ENCODE results near the gene CNBP. TPM values are rescaled to one million over a fixed set of nuclear protein-coding genes. Genes with fewer than 3 reads are reported as not detected.

Gene CNBP
- total and polyA plus RNA-seq, 9 of the 15 experiments (the other 6 are each of a cell fraction or from before 2014, with no cell fraction given), result 284 to 717 (median 412) TPM

DNA sequence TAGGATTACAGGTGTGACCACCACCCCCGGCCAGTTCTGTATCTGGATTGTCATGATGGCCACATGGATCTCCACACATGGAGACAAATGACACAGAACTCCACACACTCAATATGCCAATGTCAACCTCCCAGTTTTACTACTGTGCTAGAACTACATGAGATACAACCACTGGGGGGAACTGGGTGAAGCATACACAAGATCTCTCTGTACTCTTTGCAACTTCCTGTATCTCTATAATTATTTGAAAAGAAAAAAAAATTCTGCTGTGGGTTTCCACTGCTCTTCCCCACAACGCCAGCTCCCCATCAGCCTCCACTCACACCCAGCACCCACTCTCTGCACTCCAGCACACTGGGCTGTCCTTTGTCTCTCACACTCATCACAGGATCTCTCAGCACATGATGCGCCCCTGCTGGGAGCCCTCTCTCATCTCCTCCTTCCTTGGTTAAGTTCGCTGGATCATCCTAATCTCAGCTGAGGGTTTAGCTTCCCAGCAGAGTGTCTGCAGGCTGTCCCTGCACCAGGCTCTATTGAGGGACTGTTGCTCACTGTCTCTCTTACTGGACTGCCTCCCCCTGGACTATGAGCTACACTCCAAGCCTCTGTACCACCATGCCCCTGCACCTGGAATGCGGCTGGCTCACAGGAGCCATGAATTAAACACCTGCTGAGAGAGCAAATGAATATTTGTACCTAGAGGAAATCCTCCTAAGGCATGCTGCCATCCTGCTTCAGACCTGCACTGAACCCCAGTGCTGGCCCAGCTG is 51.4 kb downstream of the CNBP start:
- H3K9me3 ChIP-seq (replicated peaks; ENCODE audit: control insufficient read depth, insufficient read depth, low read depth, low read length), result no peaks in the 10 kb centered on the region
- TF ChIP-seq TFAM (CRISPR knock-in tag; conservative IDR thresholded peaks at IDR 0.05) (no peak), TFAP4 (CRISPR knock-in tag; IDR thresholded peaks at IDR 0.05; ENCODE audit: borderline replicate concordance) (no peak), TAF1 (IDR thresholded peaks at IDR 0.05; ENCODE audit: control insufficient read depth, extremely low read depth, insufficient read depth, low read length, severe bottlenecking) (no peak), PRPF4 (IDR thresholded peaks at IDR 0.05; ENCODE audit: insufficient read depth, low read depth, low read length, poor library complexity, severe bottlenecking) (no peak), SAFB2 (IDR thresholded peaks at IDR 0.05; ENCODE audit: borderline replicate concordance, low read depth, low read length, severe bottlenecking) (no peak), KDM1A (IDR thresholded peaks at IDR 0.05) (no peak), E2F8 (IDR thresholded peaks at IDR 0.05; ENCODE audit: low read depth, partially characterized antibody) (no peak), FOXA1 (IDR thresholded peaks at IDR 0.05; ENCODE audit: borderline replicate concordance) (no peak), POLR2AphosphoS2 (IDR thresholded peaks at IDR 0.05; ENCODE audit: low read length) (no peak), ZNF511 (CRISPR knock-in tag; IDR thresholded peaks at IDR 0.05) (no peak)
- TF ChIP-seq, protein P1, sequence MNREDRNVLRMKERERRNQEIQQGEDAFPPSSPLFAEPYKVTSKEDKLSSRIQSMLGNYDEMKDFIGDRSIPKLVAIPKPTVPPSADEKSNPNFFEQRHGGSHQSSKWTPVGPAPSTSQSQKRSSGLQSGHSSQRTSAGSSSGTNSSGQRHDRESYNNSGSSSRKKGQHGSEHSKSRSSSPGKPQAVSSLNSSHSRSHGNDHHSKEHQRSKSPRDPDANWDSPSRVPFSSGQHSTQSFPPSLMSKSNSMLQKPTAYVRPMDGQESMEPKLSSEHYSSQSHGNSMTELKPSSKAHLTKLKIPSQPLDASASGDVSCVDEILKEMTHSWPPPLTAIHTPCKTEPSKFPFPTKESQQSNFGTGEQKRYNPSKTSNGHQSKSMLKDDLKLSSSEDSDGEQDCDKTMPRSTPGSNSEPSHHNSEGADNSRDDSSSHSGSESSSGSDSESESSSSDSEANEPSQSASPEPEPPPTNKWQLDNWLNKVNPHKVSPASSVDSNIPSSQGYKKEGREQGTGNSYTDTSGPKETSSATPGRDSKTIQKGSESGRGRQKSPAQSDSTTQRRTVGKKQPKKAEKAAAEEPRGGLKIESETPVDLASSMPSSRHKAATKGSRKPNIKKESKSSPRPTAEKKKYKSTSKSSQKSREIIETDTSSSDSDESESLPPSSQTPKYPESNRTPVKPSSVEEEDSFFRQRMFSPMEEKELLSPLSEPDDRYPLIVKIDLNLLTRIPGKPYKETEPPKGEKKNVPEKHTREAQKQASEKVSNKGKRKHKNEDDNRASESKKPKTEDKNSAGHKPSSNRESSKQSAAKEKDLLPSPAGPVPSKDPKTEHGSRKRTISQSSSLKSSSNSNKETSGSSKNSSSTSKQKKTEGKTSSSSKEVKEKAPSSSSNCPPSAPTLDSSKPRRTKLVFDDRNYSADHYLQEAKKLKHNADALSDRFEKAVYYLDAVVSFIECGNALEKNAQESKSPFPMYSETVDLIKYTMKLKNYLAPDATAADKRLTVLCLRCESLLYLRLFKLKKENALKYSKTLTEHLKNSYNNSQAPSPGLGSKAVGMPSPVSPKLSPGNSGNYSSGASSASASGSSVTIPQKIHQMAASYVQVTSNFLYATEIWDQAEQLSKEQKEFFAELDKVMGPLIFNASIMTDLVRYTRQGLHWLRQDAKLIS (CRISPR knock-in tag; IDR thresholded peaks at IDR 0.05), result no peak

More for the DNA sequence above, 51.4 kb downstream of the CNBP start:
- WGBS (ENCODE audit: insufficient coverage, low coverage, missing lambda C conversion rate), result 78% methylated on average over 5 of the region's 5 CpGs
- Histone ChIP-seq H3K27ac (ENCODE audit: extremely low read depth, low read depth, low read length) (no peak overlapping the region), H3K27me3 (ENCODE audit: control insufficient read depth in 2 of 2, insufficient read depth in 2 of 2, low read length in 2 of 2) (no peaks in the 10 kb centered on the region), H3K9me1 (ENCODE audit: control insufficient read depth, insufficient read depth, low read length) (no peaks in the 10 kb centered on the region), H3K79me2 (ENCODE audit: control insufficient read depth, insufficient read depth, low read length) (no peaks in the 10 kb centered on the region), H2AFZ (ENCODE audit: low read depth, low read length) (no peak overlapping the region), H3K4me1 (replicated peaks in 1 of 2; ENCODE audit: control insufficient read depth in 2 of 2, insufficient read depth in 2 of 2, low read length in 2 of 2) (peaks cover 0 to 7% of the 10 kb centered on the region in 2 experiments; a peak in 2 of 5 replicates), H4K20me1 (replicated peaks; ENCODE audit: control insufficient read depth, insufficient read depth, low read length) (no peaks in the 10 kb centered on the region), H3K4me2 (ENCODE audit: insufficient read depth, low read length) (no peak overlapping the region), H3K36me3 (ENCODE audit: control insufficient read depth, insufficient read depth, low read length) (peaks cover 53% of the 10 kb centered on the region), H3K9ac (ENCODE audit: insufficient read depth in 1 of 2, low read depth in 2 of 2, low read length in 2 of 2) (no peak overlapping the region), H3K4me3 (no peak overlapping the region)
- FAIRE-seq (no peak), ATAC-seq (no peak), DNase-seq (ENCODE audit: extremely low read depth in 1 of 4, low spot score in 3 of 4) (no peak)
- ChIA-PET POLR2A (interaction anchor here (0.6 to 1.1 kb wide), 3 partner anchors 9 to 859 kb away, joined by 3 to 5 read pairs (median 3); no protein-coding TSS in a partner anchor), CTCF (ENCODE audit: low intra/inter-chr PET ratio) (interaction anchor here (0.5 kb wide), 1 partner anchor 162 kb away, joined by 3 read pairs; no protein-coding TSS in a partner anchor)
- in situ Hi-C loops (cut with MboI) (no loop called here), intact Hi-C loops (cut with micrococcal nuclease) (no loop called here)
- no TSS peak for BruUV-seq (replicated peaks)

Data from K562 (cell line).